ENCODE results near the gene ITGBL1.

The ITGBL1 gene

DNA sequence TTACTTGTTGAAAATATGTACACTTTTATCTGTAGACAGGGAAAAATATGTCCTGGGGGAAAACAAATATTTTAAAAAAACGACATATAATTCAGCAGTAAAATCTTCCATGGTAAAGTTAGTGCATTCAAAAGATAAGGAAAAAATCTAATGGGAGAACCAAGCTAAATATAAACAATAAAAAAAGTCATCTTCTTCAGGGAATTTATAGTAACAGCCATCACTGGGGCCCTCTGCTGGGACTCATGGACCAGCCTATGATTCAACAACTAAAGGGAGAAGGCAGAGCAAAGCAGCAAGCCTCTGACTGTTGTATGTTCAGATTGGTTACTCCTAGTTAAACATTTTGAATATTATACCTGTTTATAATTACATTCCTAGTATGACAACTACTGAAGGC, 93.0 kb downstream of the ITGBL1 start:
- no peak overlapping the region for H3K4me3 ChIP-seq (ENCODE audit: low read length)
- TF ChIP-seq ZNF274 (IDR thresholded peaks at IDR 0.05; ENCODE audit: low read depth, low read length): no peak

DNA sequence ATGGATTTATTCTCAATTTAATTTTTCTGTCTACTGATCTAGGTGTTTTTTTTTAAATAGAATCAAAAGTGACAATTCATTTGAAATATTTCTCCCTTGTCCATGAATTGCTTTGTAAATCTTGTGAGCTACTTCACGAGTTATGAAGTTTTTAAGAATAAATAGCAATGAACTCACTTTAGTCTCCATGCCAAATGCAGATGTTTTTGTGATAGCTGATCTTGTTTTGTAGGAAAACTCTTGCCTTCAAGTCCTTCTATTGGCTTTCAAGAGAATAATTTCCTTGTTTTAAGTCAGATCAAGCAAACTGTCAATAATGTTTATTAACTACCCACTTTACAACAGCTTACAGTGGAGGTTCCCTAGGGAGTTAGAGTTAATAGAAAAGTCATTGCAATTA, 99.8 kb downstream of the ITGBL1 start:
- no peak overlapping the region for H3K4me3 ChIP-seq (ENCODE audit: low read length)
- TF ChIP-seq ZNF274 (IDR thresholded peaks at IDR 0.05; ENCODE audit: low read depth, low read length): no peak

GRCh38 chr13:101552786-101553185, 100.3 kb downstream of the ITGBL1 start:
- no peak overlapping the region for H3K4me3 ChIP-seq (ENCODE audit: low read length)
- TF ChIP-seq ZNF274 (IDR thresholded peaks at IDR 0.05; ENCODE audit: low read depth, low read length): no peak

DNA sequence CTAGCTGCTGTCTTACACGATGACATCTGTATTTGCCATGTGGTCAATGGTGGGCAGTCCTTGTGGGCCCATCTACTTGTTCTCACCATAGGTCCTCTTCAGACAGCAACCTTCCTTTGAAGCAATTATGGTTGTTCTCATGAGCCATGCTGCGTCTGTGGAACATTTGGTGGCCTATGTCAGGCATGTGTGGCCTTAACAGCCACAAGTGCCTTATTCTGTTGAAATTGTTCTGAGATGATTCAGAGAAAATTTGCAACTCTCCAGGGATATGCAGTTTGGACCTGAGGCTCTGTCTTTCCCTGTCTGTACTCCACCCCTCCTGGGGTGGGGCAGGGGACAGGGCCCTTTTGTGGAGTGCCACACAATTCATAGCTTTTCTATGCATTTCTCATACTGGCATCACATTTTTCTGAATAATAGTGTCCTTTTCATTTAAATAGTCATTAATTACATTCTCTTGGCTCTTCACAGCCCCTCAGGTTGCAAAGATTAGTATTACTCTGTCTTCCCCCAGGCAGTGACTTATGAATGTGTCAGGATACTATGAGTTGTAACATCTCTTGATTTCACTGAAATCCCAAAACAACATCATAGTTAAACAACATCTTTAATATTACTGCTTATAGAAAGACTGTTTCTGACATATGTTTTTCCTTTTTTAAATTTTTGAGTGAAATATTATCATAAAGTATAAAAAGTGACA, 102.1 kb downstream of the ITGBL1 start:
- no peak overlapping the region for H3K4me3 ChIP-seq (ENCODE audit: low read length)
- TF ChIP-seq ZNF274 (IDR thresholded peaks at IDR 0.05; ENCODE audit: low read depth, low read length): no peak

DNA sequence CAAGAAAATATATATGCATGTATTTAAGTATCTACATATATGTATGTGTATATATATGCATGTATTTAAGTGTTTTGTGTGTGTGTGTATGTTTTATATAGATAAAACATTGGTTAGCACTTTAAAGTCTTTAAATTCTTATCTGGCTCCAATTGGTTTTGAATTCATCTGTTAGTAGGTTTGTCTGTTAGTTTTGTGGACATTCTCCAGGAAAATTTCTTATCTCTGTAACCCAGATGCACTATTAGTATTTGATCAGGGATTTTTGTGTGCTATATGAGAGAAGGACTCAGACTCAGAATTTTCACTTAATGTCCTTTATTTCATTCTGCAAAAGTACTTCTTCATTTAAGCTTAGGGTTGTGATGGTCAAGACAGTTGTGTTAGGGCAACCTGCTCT, 103.1 kb downstream of the ITGBL1 start:
- TF ChIP-seq ZNF274 (IDR thresholded peaks at IDR 0.05; ENCODE audit: low read depth, low read length): no peak
- no peak overlapping the region for H3K4me3 ChIP-seq (ENCODE audit: low read length)

DNA sequence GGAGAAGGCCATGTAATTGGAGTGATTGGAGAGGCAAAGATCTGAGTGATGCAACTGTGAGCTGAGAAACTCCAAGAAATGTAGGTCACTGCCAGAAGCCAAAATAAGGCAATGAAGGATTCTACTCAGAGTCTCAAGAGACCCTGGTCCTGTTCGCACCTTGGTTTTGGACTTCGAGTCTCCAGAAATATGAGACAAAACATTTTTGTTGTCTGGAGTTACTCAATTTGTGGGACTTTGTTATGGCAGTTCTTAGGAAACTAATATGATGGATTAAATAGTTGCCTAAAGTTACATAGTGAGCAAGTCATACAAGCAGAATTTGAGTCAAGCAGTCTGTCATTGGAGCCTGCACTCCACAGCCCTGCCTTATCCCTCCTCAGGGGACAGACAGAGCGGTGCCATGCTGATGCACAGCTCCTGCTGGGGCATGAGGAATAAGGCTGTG, 104.2 kb downstream of the ITGBL1 start:
- no peak for TF ChIP-seq ZNF274 (IDR thresholded peaks at IDR 0.05; ENCODE audit: low read depth, low read length)
- H3K4me3 ChIP-seq (ENCODE audit: low read length): no peak overlapping the region

- no peak overlapping the region for H3K4me3 ChIP-seq (ENCODE audit: low read length)
- no peak for TF ChIP-seq ZNF274 (IDR thresholded peaks at IDR 0.05; ENCODE audit: low read depth, low read length)
These were observed 112.8 kb downstream of the ITGBL1 start for GRCh38 chr13:101565317-101565716.

DNA sequence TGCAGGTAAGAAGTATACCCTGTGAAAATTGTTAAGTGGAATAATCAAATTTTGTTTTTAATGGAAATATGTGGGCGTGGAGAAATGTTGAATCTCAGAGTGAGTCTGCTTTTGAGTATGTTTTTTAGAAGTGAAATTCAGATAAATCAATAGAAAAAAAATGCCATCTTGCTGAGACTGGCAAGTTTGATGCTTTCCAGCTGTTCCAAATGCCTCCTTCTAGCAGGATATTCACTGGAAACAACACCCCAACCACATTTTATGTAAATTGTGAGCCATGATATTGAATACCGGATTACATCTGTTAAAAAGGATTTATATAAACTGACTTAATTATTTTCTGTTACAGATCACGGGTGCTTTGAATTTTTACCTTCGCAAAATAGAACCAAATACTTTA, 115.4 kb downstream of the ITGBL1 start:
- no peak for TF ChIP-seq ZNF274 (IDR thresholded peaks at IDR 0.05; ENCODE audit: low read depth, low read length)
- H3K4me3 ChIP-seq (ENCODE audit: low read length): no peak overlapping the region

- no peak overlapping the region for H3K4me3 ChIP-seq (ENCODE audit: low read length)
- TF ChIP-seq ZNF274 (IDR thresholded peaks at IDR 0.05; ENCODE audit: low read depth, low read length): no peak
These were observed 117.3 kb downstream of the ITGBL1 start for GRCh38 chr13:101569807-101570206.

DNA sequence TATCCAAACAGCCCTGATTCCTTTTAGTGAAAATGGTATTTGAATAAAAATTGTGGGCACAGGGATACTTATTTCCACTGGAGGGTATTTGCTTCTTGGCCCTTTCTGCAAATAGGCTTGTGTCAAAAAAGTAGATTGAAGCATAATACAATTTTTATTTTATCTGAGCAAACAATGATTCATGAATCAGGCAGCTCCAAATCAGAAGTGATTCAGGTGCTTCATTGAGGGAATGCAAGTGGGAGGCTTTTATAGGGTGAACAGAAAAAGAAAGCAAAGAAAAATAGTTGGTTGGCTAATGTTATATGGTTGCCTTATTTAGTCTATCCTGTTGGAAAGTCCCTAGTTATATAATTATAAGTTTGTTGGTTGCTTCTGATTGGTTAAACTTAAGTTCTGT, 117.9 kb downstream of the ITGBL1 start:
- no peak for TF ChIP-seq ZNF274 (IDR thresholded peaks at IDR 0.05; ENCODE audit: low read depth, low read length)
- no peak overlapping the region for H3K4me3 ChIP-seq (ENCODE audit: low read length)

GRCh38 chr13:101572456-101572855, 120.0 kb downstream of the ITGBL1 start:
- no peak for TF ChIP-seq ZNF274 (IDR thresholded peaks at IDR 0.05; ENCODE audit: low read depth, low read length)
- no peak overlapping the region for H3K4me3 ChIP-seq (ENCODE audit: low read length)

- no peak overlapping the region for H3K4me3 ChIP-seq (ENCODE audit: low read length)
- no peak for TF ChIP-seq ZNF274 (IDR thresholded peaks at IDR 0.05; ENCODE audit: low read depth, low read length)
These were observed 123.1 kb downstream of the ITGBL1 start for GRCh38 chr13:101575581-101575980.

DNA sequence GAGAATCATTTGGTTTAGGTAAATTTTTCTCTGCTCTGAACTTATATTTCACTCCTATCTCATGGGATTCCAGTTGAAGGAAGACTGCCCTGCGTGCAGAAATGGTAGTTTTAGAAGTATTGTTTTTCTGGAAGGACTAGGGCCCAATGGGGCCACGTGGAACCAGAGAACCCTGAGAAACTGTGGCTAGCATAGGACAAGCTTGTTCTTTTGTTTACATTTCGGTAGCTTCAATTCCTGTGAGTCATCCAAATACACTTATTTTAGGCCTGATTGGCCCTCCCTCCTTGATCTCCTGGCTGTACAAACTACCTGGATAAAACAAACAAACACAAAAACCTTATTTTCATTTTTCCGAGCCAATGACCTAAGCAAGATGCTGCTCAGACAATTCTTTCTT, 124.0 kb downstream of the ITGBL1 start:
- TF ChIP-seq ZNF274 (IDR thresholded peaks at IDR 0.05; ENCODE audit: low read depth, low read length): no peak
- no peak overlapping the region for H3K4me3 ChIP-seq (ENCODE audit: low read length)

GRCh38 chr13:101576977-101577376, 124.5 kb downstream of the ITGBL1 start:
- TF ChIP-seq ZNF274 (IDR thresholded peaks at IDR 0.05; ENCODE audit: low read depth, low read length): no peak
- H3K4me3 ChIP-seq (ENCODE audit: low read length): no peak overlapping the region

- TF ChIP-seq ZNF274 (IDR thresholded peaks at IDR 0.05; ENCODE audit: low read depth, low read length): no peak
- H3K4me3 ChIP-seq (ENCODE audit: low read length): no peak overlapping the region
These were observed 126.9 kb downstream of the ITGBL1 start for GRCh38 chr13:101579281-101579802.

DNA sequence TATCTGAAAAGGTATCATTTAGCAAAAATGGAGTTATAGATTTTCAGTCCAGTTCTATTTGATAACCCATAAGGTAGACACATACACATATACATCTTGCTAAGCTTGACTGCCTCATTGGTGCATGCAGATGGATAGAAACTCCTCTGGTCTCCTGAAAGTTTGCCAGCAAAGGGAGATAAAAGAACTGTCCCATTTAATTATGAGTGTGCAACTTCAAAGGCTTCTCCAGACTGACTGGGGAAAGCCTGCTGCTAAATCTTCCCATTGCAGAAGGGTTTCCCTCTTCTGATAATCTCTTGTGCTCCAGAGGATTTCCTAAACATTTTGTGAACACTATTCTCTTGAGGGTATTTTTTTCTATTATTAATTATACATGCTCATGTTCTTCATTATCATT, 131.9 kb downstream of the ITGBL1 start:
- H3K4me3 ChIP-seq (ENCODE audit: low read length): no peak overlapping the region
- TF ChIP-seq ZNF274 (IDR thresholded peaks at IDR 0.05; ENCODE audit: low read depth, low read length): no peak

Measured in GM08714 (cell line).